HEK293 (cell line): Measurements from ENCODE around the gene TXLNA.

Experiments
- CTCF ChIA-PET: fragments of 350-600 bp; formaldehyde crosslinking; extraction: SDS; loops from one replicate; lab custom pipeline; 2021; ENCODE audit warnings: antibody characterized with exemption; lab: Yijun Ruan, JAX
- POLR2A ChIA-PET: fragments of 300-600 bp; formaldehyde crosslinking; extraction: SDS; loops from one replicate; lab custom pipeline; 2020; ENCODE audit warnings: antibody characterized with exemption, inconsistent platforms; lab: Yijun Ruan, JAX
- H3K27ac ChIP-seq: fragments of 200-500 bp; sonication (Bioruptor generic); 2 replicates; pipeline ENCODE4 v1.5.1; 2014; ENCODE audit warnings: low read depth, low read length, control low read depth, inconsistent platforms; ENCODE audit errors: extremely low read depth
- H3K36me3 ChIP-seq, 2 experiments: fragments of 200-500 bp in 1 of 2; sonication (Bioruptor generic) in 1 of 2; 1 replicate in 1 of 2; 2 replicates in 1 of 2; pipeline ENCODE4 v1.5.1; 2014 to 2017; ENCODE audit warnings: inconsistent platforms in 2 of 2, low read length in 2 of 2; ENCODE audit not compliant: control insufficient read depth in 2 of 2, insufficient read depth in 1 of 2
- H3K4me1 ChIP-seq: fragments of 200-500 bp; sonication (Bioruptor generic); 2 replicates; pipeline ENCODE4 v1.5.1; 2014; ENCODE audit warnings: mild to moderate bottlenecking, low read length, inconsistent platforms; ENCODE audit not compliant: control insufficient read depth, insufficient read depth
- H3K4me3 ChIP-seq: 2 replicates; pipeline ENCODE4 v1.5.1; 2011; ENCODE audit warnings: low read depth, mild to moderate bottlenecking, control low read depth, low read length, moderate library complexity
- H3K9me3 ChIP-seq: fragments of 200-500 bp; sonication (Bioruptor generic); 2 replicates; pipeline ENCODE4 v1.5.1; 2014; ENCODE audit warnings: low read depth, low read length, inconsistent platforms; ENCODE audit not compliant: control insufficient read depth, insufficient read depth
- ELK4 ChIP-seq: IDR thresholded peaks from 2 replicates; pipeline ENCODE4 v1.6.1; 2011; ENCODE audit warnings: mild to moderate bottlenecking, low read depth, low read length, borderline replicate concordance
- KLF9 ChIP-seq: fragments of 450-650 bp; formaldehyde crosslinking; IDR thresholded peaks from 2 replicates; pipeline ENCODE4 v1.5.1; 2016; ENCODE audit warnings: missing biosample characterization, missing genetic modification characterization, low read depth
- PBX3 ChIP-seq: sonication (generic); formaldehyde crosslinking; IDR thresholded peaks from 2 replicates; pipeline ENCODE4 v1.8.1; 2022; ENCODE audit warnings: mild to moderate bottlenecking, moderate library complexity, missing genetic modification reagents
- SCRT1 ChIP-seq: fragments of 450-650 bp; formaldehyde crosslinking; IDR thresholded peaks from 2 replicates; pipeline ENCODE4 v1.5.1; 2016; ENCODE audit warnings: missing biosample characterization, missing genetic modification characterization, borderline replicate concordance
- SCRT2 ChIP-seq: fragments of 450-650 bp; formaldehyde crosslinking; IDR thresholded peaks from 2 replicates; pipeline ENCODE4 v1.5.1; 2016; ENCODE audit warnings: missing biosample characterization, missing genetic modification characterization
- SP2 ChIP-seq: fragments of 450-650 bp; formaldehyde crosslinking; IDR thresholded peaks from 2 replicates; pipeline ENCODE4 v1.5.1; 2016; ENCODE audit warnings: missing biosample characterization, missing genetic modification characterization
- ZIC2 ChIP-seq: fragments of 450-650 bp; formaldehyde crosslinking; IDR thresholded peaks from 2 replicates; pipeline ENCODE4 v1.5.1; 2016; ENCODE audit warnings: missing biosample characterization, missing genetic modification characterization
- ZNF362 ChIP-seq: fragments of 450-650 bp; formaldehyde crosslinking; IDR thresholded peaks from 2 replicates; pipeline ENCODE4 v1.5.1; 2016; ENCODE audit warnings: missing biosample characterization, missing genetic modification characterization
- ZNF555 ChIP-seq: fragments of 450-650 bp; formaldehyde crosslinking; conservative IDR thresholded peaks from 2 replicates; pipeline ENCODE4 v1.5.1; 2017; ENCODE audit warnings: missing biosample characterization, mild to moderate bottlenecking, missing genetic modification characterization, inconsistent platforms
- ZNF600 ChIP-seq: fragments of 450-650 bp; formaldehyde crosslinking; IDR thresholded peaks from 2 replicates; pipeline ENCODE4 v1.5.1; 2016; ENCODE audit warnings: missing biosample characterization, missing genetic modification characterization
- ZNF610 ChIP-seq: fragments of 450-650 bp; formaldehyde crosslinking; IDR thresholded peaks from 2 replicates; pipeline ENCODE4 v1.5.1; 2016; ENCODE audit warnings: missing biosample characterization, missing genetic modification characterization, borderline replicate concordance
- ZNF645 ChIP-seq: fragments of 450-650 bp; formaldehyde crosslinking; IDR thresholded peaks from 2 replicates; pipeline ENCODE4; 2016; ENCODE audit warnings: missing biosample characterization, missing genetic modification characterization

TXLNA gene

GRCh38 chr1:32192220-32192948 is 12.9 kb downstream of the TXLNA start:
- Histone ChIP-seq H3K4me3 (no peak overlapping the region), H3K36me3 (peaks cover 49 to 100% of the 10 kb centered on the region in 2 experiments), H3K9me3 (no peaks in the 10 kb centered on the region), H3K27ac (no peak overlapping the region), H3K4me1 (no peaks in the 10 kb centered on the region)
- ChIA-PET CTCF (interaction anchor here (0.6 kb wide), 1 partner anchor 217 kb away, joined by 3 read pairs; no protein-coding TSS in a partner anchor), POLR2A (interaction anchor here (1.6 to 2.8 kb wide), 2 partner anchors 10 to 13 kb away, joined by 5 to 15 read pairs; partner anchors contain the start of gene TXLNA)
- TF ChIP-seq SCRT2 (tag by site-specific recombination) (peak; percentile 94), SCRT1 (tag by site-specific recombination) (peak; percentile 78; the same call in 1 of the 2 replicates), ZNF610 (tag by site-specific recombination) (no peak)

GRCh38 chr1:32194984-32195383 is 15.5 kb downstream of the TXLNA start:
- Histone ChIP-seq H3K4me3 (no peak overlapping the region), H3K9me3 (no peaks in the 10 kb centered on the region), H3K36me3 (peaks cover 27 to 91% of the 10 kb centered on the region in 2 experiments), H3K27ac (no peak overlapping the region), H3K4me1 (no peaks in the 10 kb centered on the region; the same call in 1 of the 2 replicates)
- CTCF ChIA-PET, result no interaction called here
- TF ChIP-seq ZNF600 (no peak), ZIC2 (tag by site-specific recombination) (peak; percentile 90), PBX3 (no peak)
- POLR2A ChIA-PET, result interaction anchor here (1.1 to 1.2 kb wide), 2 partner anchors 122 to 141 kb away, joined by 3 read pairs; partner anchors contain the start of gene MARCKSL1

- H3K4me1 ChIP-seq, result no peaks in the 10 kb centered on the region; the same call in 1 of the 2 replicates
- H3K36me3 ChIP-seq, result peaks cover 23 to 85% of the 10 kb centered on the region in 2 experiments; a peak in 2 of 3 replicates
- TF ChIP-seq SP2 (tag by site-specific recombination) (no peak), KLF9 (no peak), ELK4 (no peak), ZNF362 (no peak), ZNF555 (tag by site-specific recombination) (no peak), ZNF645 (tag by site-specific recombination) (no peak)
- no peak overlapping the region for H3K4me3 ChIP-seq
- ChIA-PET CTCF (no interaction called here), POLR2A (interaction anchor here (0.5 to 5.0 kb wide), 6 partner anchors 7 to 140 kb away, joined by 3 to 25 read pairs (median 4); partner anchors contain the start of genes MARCKSL1 and TXLNA)
- no peak overlapping the region for H3K27ac ChIP-seq
- no peaks in the 10 kb centered on the region for H3K9me3 ChIP-seq
These were observed 16.1 kb downstream of the TXLNA start for GRCh38 chr1:32195531-32195930.
